Glutamatergic neuron (in vitro differentiated cells): ENCODE results near the gene KLHL5. TPM values are rescaled to one million over a fixed set of nuclear protein-coding genes. Genes with fewer than 3 reads are reported as not detected.
A peak's percentile ranks its signal among the peaks of the same experiment; 100 is the strongest.

Source experiments
- DNase-seq: peaks from one replicate; pipeline ENCODE4 v3.0.0; 2022
- H3K27ac Mint-ChIP-seq: one replicate; pipeline ENCODE4 v1.8.0; 2020; ENCODE audit warnings: mild to moderate bottlenecking, mixed read lengths, inconsistent platforms; ENCODE audit not compliant: unreplicated experiment
- H3K27me3 Mint-ChIP-seq: one replicate; pipeline ENCODE4 v1.8.0; 2020; ENCODE audit warnings: mild to moderate bottlenecking, moderate library complexity, mixed read lengths, inconsistent platforms; ENCODE audit not compliant: unreplicated experiment
- H3K36me3 Mint-ChIP-seq: one replicate; pipeline ENCODE4 v1.8.0; 2020; ENCODE audit warnings: mild to moderate bottlenecking, mixed read lengths, inconsistent platforms; ENCODE audit not compliant: unreplicated experiment
- H3K4me1 Mint-ChIP-seq: one replicate; pipeline ENCODE4 v1.8.0; 2020; ENCODE audit warnings: mild to moderate bottlenecking, low read depth, mixed read lengths, inconsistent platforms; ENCODE audit not compliant: unreplicated experiment
- H3K4me3 Mint-ChIP-seq: one replicate; pipeline ENCODE4 v1.8.0; 2020; ENCODE audit warnings: mild to moderate bottlenecking, mixed read lengths, inconsistent platforms; ENCODE audit not compliant: unreplicated experiment
- H3K9me3 Mint-ChIP-seq: one replicate; pipeline ENCODE4 v1.8.0; 2020; ENCODE audit warnings: mild to moderate bottlenecking, moderate library complexity, mixed read lengths, inconsistent platforms; ENCODE audit not compliant: unreplicated experiment
- CTCF ChIP-seq: fragments of 200-600 bp; sonication (generic); IDR thresholded peaks from one replicate; pipeline ENCODE4 v1.5.0; 2021; ENCODE audit not compliant: partially characterized antibody, unreplicated experiment
- total RNA-seq: library from RNA; stranded (reverse); fragmentation: NEBNext Ultra II Directional; extraction: Animal tissue kit (Norgen Biotek cat#: 25700); gene quantifications from one replicate; pipeline ENCODE4 v1.2.1, GENCODE V29; 2021; ENCODE audit not compliant: unreplicated experiment

The KLHL5 gene
- total RNA-seq, 1 donor from 2014 or later = 11.5 TPM

GRCh38 chr4:39044364-39044955 is 17.6 kb upstream of the KLHL5 start:
- peaks cover 5% of the 10 kb centered on the region for H3K4me1 Mint-ChIP-seq
- peaks cover 3% of the 10 kb centered on the region for H3K9me3 Mint-ChIP-seq
- peak; percentile 87 for DNase-seq
- no peak for TF ChIP-seq CTCF
- H3K27me3 Mint-ChIP-seq = no peaks in the 10 kb centered on the region
- H3K27ac Mint-ChIP-seq = peak overlapping the region; percentile 72
- no peaks in the 10 kb centered on the region for H3K36me3 Mint-ChIP-seq
- peak overlapping the region; percentile 87 for H3K4me3 Mint-ChIP-seq

DNA sequence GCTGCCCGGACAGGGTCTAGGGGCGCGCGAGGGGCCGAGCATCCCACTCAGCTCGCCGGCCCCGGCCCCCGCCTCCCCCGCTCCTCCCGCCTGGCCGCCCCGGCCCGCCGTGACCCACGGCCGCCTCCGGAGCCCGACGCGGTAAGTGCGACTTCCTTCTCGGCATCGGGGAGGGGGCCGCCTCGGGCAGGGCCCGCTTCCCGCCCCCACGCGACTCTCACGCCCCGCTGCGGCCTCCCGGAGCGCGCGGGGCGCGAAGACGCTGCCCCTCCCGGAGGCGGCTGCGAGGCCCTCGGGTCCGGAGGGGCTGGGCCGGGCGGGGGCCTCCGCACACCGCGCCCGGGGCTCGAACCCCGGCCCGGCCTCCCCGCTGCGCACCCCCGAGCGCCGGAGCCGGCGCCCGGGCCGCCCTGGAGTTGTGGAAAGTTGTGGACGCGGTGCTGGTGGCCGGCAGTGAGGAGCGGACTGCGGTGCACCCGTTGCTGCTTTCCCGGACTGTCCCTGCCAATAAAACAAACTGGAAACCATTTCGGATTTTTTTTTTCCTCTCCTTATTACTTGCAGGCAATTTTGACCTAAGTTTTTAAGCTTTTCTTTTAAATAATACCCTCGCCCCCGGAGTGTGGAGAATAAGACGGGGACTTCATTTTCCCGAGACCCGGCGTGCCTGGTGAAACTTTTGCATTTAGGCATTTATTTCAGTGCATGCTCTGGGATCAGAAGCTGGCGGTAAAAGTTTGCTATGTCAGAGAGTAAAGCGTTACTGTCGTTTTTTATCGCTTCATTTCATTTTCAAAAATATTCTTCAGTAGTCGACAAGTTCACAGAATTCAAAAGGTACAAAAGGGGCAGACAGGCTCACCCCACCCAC is 16.8 kb upstream of the KLHL5 start:
- Mint-ChIP-seq H3K27ac (no peak overlapping the region), H3K9me3 (peaks cover 3% of the 10 kb centered on the region), H3K4me3 (peak overlapping the region; percentile 90), H3K27me3 (no peaks in the 10 kb centered on the region), H3K4me1 (peaks cover 5% of the 10 kb centered on the region), H3K36me3 (no peaks in the 10 kb centered on the region)
- DNase-seq = peak; percentile 36
- no peak for TF ChIP-seq CTCF

GRCh38 chr4:39045827-39046221 is 16.2 kb upstream of the KLHL5 start:
- TF ChIP-seq CTCF = no peak
- peaks cover 3% of the 10 kb centered on the region for H3K9me3 Mint-ChIP-seq
- peaks cover 5% of the 10 kb centered on the region for H3K4me1 Mint-ChIP-seq
- H3K4me3 Mint-ChIP-seq = peak overlapping the region; percentile 90
- no peak overlapping the region for H3K27ac Mint-ChIP-seq
- H3K27me3 Mint-ChIP-seq = no peaks in the 10 kb centered on the region
- no peak for DNase-seq
- H3K36me3 Mint-ChIP-seq = no peaks in the 10 kb centered on the region

GRCh38 chr4:39046249-39046648 is 15.8 kb upstream of the KLHL5 start:
- peaks cover 3% of the 10 kb centered on the region for H3K9me3 Mint-ChIP-seq
- no peak overlapping the region for H3K27ac Mint-ChIP-seq
- TF ChIP-seq CTCF = no peak
- H3K4me3 Mint-ChIP-seq = peak overlapping the region; percentile 90
- no peaks in the 10 kb centered on the region for H3K27me3 Mint-ChIP-seq
- peaks cover 5% of the 10 kb centered on the region for H3K4me1 Mint-ChIP-seq
- no peak for DNase-seq
- H3K36me3 Mint-ChIP-seq = no peaks in the 10 kb centered on the region

DNA sequence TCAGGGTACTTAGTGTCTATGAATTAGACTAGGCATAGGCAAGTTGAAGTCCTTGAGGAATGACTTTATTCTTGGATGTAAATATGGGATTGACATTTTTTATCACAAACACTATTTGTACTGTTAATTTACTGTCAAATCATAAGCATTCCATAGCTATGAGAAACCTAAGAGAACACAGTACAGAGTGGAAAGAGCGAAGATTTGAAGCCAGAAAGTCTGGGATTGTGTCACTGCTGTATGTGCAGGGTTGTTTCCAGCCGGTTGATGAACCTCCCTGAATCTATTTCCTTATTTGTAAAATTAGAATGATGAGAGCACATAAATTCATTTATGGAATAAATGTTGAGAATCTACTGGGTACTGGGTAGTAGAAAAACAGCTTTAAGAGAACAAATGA is 14.4 kb upstream of the KLHL5 start:
- Mint-ChIP-seq H3K4me3 (no peak overlapping the region), H3K27ac (no peak overlapping the region), H3K4me1 (peaks cover 5% of the 10 kb centered on the region), H3K9me3 (peaks cover 2% of the 10 kb centered on the region), H3K36me3 (no peaks in the 10 kb centered on the region), H3K27me3 (no peaks in the 10 kb centered on the region)
- no peak for TF ChIP-seq CTCF
- DNase-seq = no peak
